Measurements from ENCODE around the gene LYPD8.

The LYPD8 gene

DNA sequence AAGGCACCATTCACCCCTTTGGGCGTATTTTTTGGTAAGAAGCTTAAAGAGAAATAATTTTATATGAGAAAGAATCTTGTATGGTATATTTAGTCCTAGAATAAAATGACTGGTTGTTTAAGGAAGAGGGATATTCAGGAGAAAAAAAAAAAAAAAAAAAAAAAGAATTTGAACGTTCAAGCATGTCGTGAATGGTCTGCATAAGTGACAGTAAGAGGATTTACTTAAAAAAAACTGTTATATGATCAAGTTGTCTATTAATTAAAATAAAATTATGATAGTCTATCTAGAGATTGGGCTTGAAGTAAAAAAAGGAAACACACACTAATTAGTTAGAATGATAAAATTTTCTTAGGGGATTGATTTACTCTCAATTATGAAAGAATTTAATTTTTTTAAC, 41.3 kb downstream of the LYPD8 start:
- no peak for TF ChIP-seq JUND (IDR thresholded peaks at IDR 0.05; ENCODE audit: low read depth)
- in situ Hi-C loops (cut with HindIII; ENCODE audit: low pct_unique_long_range_greater_than_20kb, low sequenced_read_pairs), result no loop called here
- DNase-seq (ENCODE audit: low read depth in 1 of 2, low spot score in 1 of 2), result peak in 1 of 2 experiments; percentile 35

DNA sequence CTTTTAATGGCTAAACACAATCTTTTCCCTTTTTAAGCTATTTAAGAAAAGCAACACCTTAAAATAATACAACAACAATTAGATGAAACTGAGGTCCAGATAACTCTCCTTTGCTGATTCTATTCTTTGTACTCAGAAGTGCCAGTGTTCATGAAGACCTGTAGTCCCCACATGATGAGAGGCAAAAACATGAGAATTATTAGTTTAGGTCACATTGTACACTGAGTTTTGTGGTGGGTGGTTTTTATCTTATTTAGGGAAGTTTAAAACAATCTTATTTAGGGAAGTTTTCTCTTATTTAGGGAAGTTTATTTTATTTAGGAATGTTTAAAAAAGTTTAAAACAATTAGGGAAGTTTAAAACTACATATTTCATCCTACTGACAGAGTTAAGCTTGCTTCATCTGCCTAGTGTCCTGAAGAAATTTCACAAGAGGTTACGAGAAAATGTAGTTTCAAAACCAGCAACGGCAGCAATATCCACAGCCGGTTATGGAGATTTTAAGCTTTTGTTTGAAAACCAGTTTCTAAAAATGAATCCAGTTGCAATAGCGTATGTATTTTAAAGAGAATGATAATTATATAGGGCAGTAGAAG, 45.2 kb downstream of the LYPD8 start:
- DNase-seq (ENCODE audit: low read depth in 1 of 2, low spot score in 1 of 2), result no peak
- no peak for TF ChIP-seq JUND (IDR thresholded peaks at IDR 0.05; ENCODE audit: low read depth)
- in situ Hi-C loops (cut with HindIII; ENCODE audit: low pct_unique_long_range_greater_than_20kb, low sequenced_read_pairs), result no loop called here

DNA sequence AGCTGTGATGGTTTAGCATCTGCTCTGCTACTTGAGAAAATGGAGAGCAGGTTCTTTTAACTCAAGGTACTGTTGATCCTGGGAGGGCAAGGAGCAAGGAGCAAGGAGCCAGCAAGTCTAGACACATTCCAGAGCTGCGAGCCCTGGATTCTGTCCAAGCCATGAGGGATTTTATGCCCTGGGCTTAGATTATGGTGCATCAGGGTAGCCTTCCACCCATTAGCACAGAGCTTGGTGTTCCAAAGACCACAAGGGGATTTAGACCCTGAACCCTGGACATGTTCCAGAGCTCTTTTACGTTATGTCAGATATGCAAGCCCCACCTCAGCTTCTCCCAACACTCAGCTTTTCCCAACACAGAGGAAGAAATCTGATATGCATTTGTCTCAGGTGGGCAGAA, 51.0 kb downstream of the LYPD8 start:
- TF ChIP-seq JUND (IDR thresholded peaks at IDR 0.05; ENCODE audit: low read depth), result no peak

DNA sequence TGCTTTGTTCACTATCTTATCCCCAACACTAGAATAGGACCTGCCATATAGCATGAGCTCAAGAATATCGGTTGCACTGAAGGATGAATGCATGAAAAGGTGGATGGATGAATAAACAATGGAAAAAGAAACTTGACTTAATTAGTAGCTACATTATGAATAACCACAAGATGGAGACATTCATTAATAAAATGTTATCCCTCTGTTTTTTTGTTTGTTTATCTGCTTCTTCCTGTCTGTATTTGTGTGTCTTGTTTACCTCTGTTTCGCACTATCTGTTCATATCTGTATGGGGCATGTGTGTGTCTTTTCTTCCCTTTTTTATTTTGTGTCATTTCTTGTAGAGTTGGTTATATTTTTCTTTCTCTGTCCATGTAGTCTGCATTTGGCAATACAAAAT, 51.9 kb downstream of the LYPD8 start:
- no peak for TF ChIP-seq JUND (IDR thresholded peaks at IDR 0.05; ENCODE audit: low read depth)
- in situ Hi-C loops (cut with HindIII; ENCODE audit: low pct_unique_long_range_greater_than_20kb, low sequenced_read_pairs), result no loop called here
- peak in 1 of 2 experiments; percentile 30 for DNase-seq (ENCODE audit: low read depth in 1 of 2, low spot score in 1 of 2)

More for the DNA sequence above, 51.0 kb downstream of the LYPD8 start:
- DNase-seq (ENCODE audit: low read depth in 1 of 2, low spot score in 1 of 2), result peak in 1 of 2 experiments; percentile 31
- in situ Hi-C loops (cut with HindIII; ENCODE audit: low pct_unique_long_range_greater_than_20kb, low sequenced_read_pairs), result no loop called here

DNA sequence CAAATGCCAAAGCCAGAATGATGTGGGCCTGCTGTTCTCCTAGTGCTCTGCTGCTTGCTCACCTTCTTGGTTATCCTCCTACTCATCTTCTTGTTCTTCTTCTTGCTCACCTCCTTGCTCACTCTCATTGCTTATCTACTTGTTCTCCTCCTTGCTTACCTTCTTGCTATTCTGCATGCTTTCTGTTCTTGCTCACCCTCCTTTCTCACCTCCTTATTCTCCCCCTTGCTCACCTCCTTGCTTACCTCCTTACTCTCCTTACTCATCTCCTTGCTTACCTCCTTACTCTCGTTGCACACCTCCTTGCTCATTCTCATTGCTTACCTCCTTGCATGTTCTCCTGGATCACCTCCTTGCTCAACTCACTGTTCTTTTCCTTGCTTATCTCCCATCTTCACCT, 52.8 kb downstream of the LYPD8 start, which contains the start of gene OR14I1:
OR14I1 (minus strand) TSS at position 53 of the 400 bp plus-strand sequence.
- no peak for DNase-seq (ENCODE audit: low read depth in 1 of 2, low spot score in 1 of 2)
- in situ Hi-C loops (cut with HindIII; ENCODE audit: low pct_unique_long_range_greater_than_20kb, low sequenced_read_pairs), result no loop called here
- no peak for TF ChIP-seq JUND (IDR thresholded peaks at IDR 0.05; ENCODE audit: low read depth)

DNA sequence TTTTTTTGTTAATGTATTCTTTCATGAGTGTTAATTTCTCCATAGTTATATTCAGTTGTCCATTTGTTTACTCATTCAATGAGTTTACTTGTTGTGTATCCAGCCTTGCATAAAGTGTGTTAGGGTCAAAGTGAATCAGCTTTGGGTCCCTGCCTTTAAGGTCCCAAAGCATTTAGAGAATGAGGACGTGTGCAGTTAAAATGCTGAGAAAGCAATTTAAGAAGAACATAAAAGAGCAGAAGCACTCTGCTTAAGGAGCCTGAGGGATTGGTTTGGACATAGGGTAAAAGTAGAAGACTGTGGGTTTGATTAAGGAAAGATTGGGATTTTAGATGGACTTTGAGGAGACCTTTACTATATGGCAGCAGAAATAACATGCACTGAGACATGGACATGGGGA, 56.5 kb downstream of the LYPD8 start:
- DNase-seq (ENCODE audit: low read depth in 1 of 2, low spot score in 1 of 2), result no peak
- in situ Hi-C loops (cut with HindIII; ENCODE audit: low pct_unique_long_range_greater_than_20kb, low sequenced_read_pairs), result no loop called here
- TF ChIP-seq JUND (IDR thresholded peaks at IDR 0.05; ENCODE audit: low read depth), result no peak

DNA sequence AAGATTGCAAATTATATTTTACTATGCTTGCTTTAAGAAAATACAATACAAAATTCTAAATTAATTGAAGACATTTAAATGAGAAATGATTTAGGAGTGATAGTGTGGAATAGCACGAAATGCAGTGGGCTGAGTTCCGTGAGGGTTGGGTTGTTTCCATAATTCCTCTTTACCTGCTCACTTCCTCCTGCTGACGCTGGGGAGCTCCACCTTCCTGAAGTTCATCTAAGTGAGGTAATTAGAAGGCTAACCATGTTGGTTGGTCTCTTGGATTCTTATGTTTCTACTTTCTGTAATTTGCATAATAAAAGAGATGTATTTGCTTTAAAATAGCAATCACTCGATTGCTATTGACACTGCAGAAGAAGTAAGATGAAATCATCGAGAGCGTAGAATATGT, 57.7 kb downstream of the LYPD8 start:
- TF ChIP-seq JUND (IDR thresholded peaks at IDR 0.05; ENCODE audit: low read depth), result no peak

DNA sequence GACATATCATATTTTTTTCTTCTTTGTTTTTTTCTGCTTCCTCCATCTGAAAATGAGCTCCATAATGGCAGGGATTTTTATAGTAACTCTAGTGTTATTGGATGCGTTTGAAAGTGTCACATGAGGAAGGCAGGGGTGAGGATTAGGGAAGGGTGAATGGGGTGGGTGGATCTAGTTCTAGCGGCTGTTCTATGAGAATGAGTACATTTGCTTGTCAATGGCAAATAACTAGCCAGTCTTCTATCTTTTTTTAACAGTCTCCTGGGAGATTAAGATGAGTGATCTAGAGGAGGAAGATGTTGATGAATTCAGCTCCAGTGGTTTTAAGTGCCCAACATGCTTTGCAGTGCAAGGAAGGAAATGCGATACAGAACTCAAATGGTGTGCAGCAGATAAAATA, 58.8 kb downstream of the LYPD8 start:
- no peak for TF ChIP-seq JUND (IDR thresholded peaks at IDR 0.05; ENCODE audit: low read depth)
- in situ Hi-C loops (cut with HindIII; ENCODE audit: low pct_unique_long_range_greater_than_20kb, low sequenced_read_pairs), result no loop called here
- DNase-seq (ENCODE audit: low read depth in 1 of 2, low spot score in 1 of 2), result no peak

More for the DNA sequence above, 57.7 kb downstream of the LYPD8 start:
- in situ Hi-C loops (cut with HindIII; ENCODE audit: low pct_unique_long_range_greater_than_20kb, low sequenced_read_pairs), result no loop called here
- peak; percentile 10 to 60 for DNase-seq (ENCODE audit: low read depth in 1 of 2, low spot score in 1 of 2)

DNA sequence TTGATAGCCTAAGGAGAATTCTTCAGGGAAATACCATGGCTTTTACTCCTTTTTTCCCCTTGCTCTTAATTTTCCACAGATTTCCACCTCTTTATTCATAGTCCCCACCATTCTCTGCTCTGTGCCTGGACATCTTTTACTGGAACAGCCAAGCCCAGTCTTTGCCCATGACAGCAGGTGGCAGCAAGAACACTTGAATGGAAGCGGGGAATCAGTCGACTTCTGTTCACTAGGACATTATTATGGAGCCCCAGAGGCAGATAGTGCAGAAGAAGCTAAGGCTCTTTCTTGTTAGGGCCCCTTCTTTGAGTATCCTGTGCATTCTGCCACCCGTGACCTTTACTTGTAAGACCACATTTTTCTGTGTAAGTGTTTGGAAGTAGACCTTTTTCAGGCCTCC, 59.3 kb downstream of the LYPD8 start:
- peak; percentile 25 to 84 for DNase-seq (ENCODE audit: low read depth in 1 of 2, low spot score in 1 of 2)

DNA sequence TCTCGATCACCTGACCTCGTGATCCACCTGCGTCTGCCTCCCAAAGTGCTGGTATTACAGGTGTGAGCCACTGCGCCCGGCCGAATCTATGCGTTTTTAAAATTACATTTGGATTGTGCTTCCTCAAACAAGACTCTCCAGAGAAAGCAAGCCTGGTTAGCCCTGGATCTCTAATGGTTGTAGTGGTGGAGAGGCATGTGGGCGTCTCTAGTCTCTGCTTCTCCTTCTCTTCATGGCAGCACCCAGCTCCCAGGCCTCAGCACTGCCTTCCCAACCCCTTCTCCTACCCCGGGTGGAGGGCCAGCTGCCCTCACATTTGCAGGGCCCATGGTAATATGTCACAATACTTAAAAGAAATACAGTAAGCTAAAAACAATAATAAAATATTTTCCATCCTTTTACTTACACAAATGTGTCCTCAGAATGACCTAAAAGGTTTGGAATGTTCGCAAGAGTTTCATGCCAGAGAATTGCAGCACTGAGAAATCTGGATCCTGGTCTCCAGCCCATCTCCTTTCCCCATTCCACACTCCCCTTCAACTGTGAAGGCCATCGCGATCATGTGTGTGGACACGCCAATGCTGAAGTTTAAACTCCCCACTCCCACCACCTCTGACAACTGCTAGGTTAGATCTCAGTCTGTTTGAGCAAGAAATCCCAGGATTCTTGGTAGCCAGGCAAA, 60.0 kb downstream of the LYPD8 start:
- no peak for TF ChIP-seq JUND (IDR thresholded peaks at IDR 0.05; ENCODE audit: low read depth)
- in situ Hi-C loops (cut with HindIII; ENCODE audit: low pct_unique_long_range_greater_than_20kb, low sequenced_read_pairs), result no loop called here
- peak in 1 of 2 experiments; percentile 46 for DNase-seq (ENCODE audit: low read depth in 1 of 2, low spot score in 1 of 2)

More for the DNA sequence above, 59.3 kb downstream of the LYPD8 start:
- in situ Hi-C loops (cut with HindIII; ENCODE audit: low pct_unique_long_range_greater_than_20kb, low sequenced_read_pairs), result no loop called here
- no peak for TF ChIP-seq JUND (IDR thresholded peaks at IDR 0.05; ENCODE audit: low read depth)

DNA sequence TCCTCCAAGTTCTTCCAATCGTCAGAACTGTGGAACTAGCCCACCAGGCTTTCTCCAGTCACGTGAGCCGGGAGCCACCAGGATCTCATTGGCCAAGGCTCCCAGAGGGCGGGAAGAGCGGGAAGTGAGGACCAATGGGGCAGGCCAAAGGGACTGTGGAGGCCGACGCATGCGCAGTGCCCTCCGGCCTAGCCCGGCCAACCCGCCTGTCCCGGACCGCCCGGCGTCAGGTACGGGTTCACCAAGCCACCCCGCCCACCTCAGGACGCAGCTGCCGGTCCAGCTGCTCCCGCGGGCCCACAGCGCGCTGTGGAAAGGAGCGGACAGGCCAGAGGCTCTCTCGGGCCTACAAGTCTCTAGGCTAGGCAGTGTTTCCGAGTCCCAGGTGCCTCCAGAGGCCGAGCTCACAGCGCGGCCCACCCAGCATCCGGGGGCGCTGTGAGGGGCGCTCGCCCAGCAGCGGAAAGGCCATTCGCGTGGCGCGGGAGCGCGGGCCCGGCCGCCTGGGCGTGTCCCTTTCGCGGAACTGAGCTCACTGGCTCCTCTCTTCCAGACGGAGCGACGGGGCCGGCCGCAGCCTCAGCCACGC, 63.9 kb downstream of the LYPD8 start:
- DNase-seq (ENCODE audit: low read depth in 1 of 2, low spot score in 1 of 2), result no peak
- in situ Hi-C loops (cut with HindIII; ENCODE audit: low pct_unique_long_range_greater_than_20kb, low sequenced_read_pairs), result no loop called here
- no peak for TF ChIP-seq JUND (IDR thresholded peaks at IDR 0.05; ENCODE audit: low read depth)
